K562 (cell line): ENCODE results near the gene IKZF4. TPM values are rescaled to one million over a fixed set of nuclear protein-coding genes. Genes with fewer than 3 reads are reported as not detected.

ENCODE experiments used
- ATAC-seq: fragments of 200-7000 bp; cut with Tn5 transposase; 3 replicates; pipeline ENCODE4 v1.9.1; 2020; ENCODE audit warnings: moderate library complexity
- BruUV-seq: library from RNA; stranded (reverse); fragments of 400-500 nt; replicated peaks from 2 replicates; lab custom pipeline; 2021; lab: Mats Ljungman, UMichigan
- CTCF ChIA-PET: fragments of 300-600 bp; formaldehyde crosslinking; extraction: SDS; loops from one replicate; lab custom pipeline; 2021; ENCODE audit warnings: low intra/inter-chr PET ratio; lab: Yijun Ruan, JAX
- POLR2A ChIA-PET: fragments of 300-600, 350-650 bp; sonication (Branson Sonifier 250); formaldehyde crosslinking; extraction: SDS; loops from one replicate; lab custom pipeline; 2021; ENCODE audit warnings: antibody characterized with exemption, inconsistent platforms; lab: Yijun Ruan, JAX
- DNase-seq, 4 experiments: peaks; one replicate each; pipeline versions ENCODE4 v3.0.0 to v3.0.0-alpha.2; 2011 to 2018; ENCODE audit warnings: low spot score in 3 of 4, mixed read lengths in 3 of 4; ENCODE audit errors: extremely low read depth in 1 of 4
- FAIRE-seq: peaks from 2 replicates; lab custom pipeline; 2011; peaks lifted over from hg19 to GRCh38; lab: Jason Lieb, UNC
- H2AFZ ChIP-seq: 2 replicates; pipeline ENCODE4 v1.6.0; 2011; ENCODE audit warnings: low read depth, low read length, control low read depth, inconsistent platforms
- H3K27ac ChIP-seq: fragments of 200-600 bp; 3 replicates; pipeline ENCODE4 v1.8.0; 2011; ENCODE audit warnings: low read depth, mild to moderate bottlenecking, control low read depth, inconsistent platforms, low read length, moderate library complexity, mixed read lengths; ENCODE audit errors: extremely low read depth
- H3K27me3 ChIP-seq, 2 experiments: fragments of 300-600 bp in 1 of 2; 2 replicates in 1 of 2; 3 replicates in 1 of 2; pipeline versions ENCODE4 v1.6.0 to v1.8.0; 2011; ENCODE audit warnings: inconsistent platforms in 2 of 2, low read length in 2 of 2, mild to moderate bottlenecking in 1 of 2, mixed read lengths in 1 of 2, moderate library complexity in 1 of 2; ENCODE audit not compliant: control insufficient read depth in 2 of 2, insufficient read depth in 2 of 2
- H3K36me3 ChIP-seq: fragments of 300-600 bp; 3 replicates; pipeline ENCODE4 v1.8.0; 2011; ENCODE audit warnings: mild to moderate bottlenecking, low read length, inconsistent platforms; ENCODE audit not compliant: control insufficient read depth, insufficient read depth
- H3K4me1 ChIP-seq, 2 experiments: fragments of 200-600 bp in 1 of 2; replicated peaks in 1 of 2; 2 replicates in 1 of 2; 3 replicates in 1 of 2; pipeline versions ENCODE4 v1.5.1 to v1.8.0; 2011; ENCODE audit warnings: inconsistent platforms in 2 of 2, low read length in 2 of 2, mild to moderate bottlenecking in 1 of 2, mixed read lengths in 1 of 2, moderate library complexity in 1 of 2; ENCODE audit not compliant: control insufficient read depth in 2 of 2, insufficient read depth in 2 of 2
- H3K4me2 ChIP-seq: 2 replicates; pipeline ENCODE4 v1.6.1; 2011; ENCODE audit warnings: low read length, control low read depth, inconsistent platforms, mixed read lengths; ENCODE audit not compliant: insufficient read depth
- H3K4me3 ChIP-seq: fragments of 200-600 bp; sonication (generic), shearing (Covaris generic); 2 replicates; pipeline ENCODE4 v1.5.1; 2016; ENCODE audit warnings: control low read depth, inconsistent platforms
- H3K79me2 ChIP-seq: fragments of 200-600 bp; 3 replicates; pipeline ENCODE4 v1.8.0; 2011; ENCODE audit warnings: low read length, inconsistent platforms; ENCODE audit not compliant: control insufficient read depth, insufficient read depth
- H3K9ac ChIP-seq, 2 experiments: 2 replicates each; pipeline versions ENCODE4 v1.6.0 to v1.6.1; 2011; ENCODE audit warnings: low read depth in 2 of 2, low read length in 2 of 2, control low read depth in 1 of 2, inconsistent platforms in 1 of 2, mild to moderate bottlenecking in 1 of 2, mixed read lengths in 1 of 2; ENCODE audit not compliant: insufficient read depth in 1 of 2
- H3K9me1 ChIP-seq: one replicate; pipeline ENCODE4 v1.6.0; 2011; ENCODE audit warnings: inconsistent platforms, mild to moderate bottlenecking, low read length, moderate library complexity; ENCODE audit not compliant: control insufficient read depth, insufficient read depth
- H3K9me3 ChIP-seq: replicated peaks from 2 replicates; pipeline ENCODE4 v1.5.1; 2011; ENCODE audit warnings: low read depth, low read length, inconsistent platforms; ENCODE audit not compliant: control insufficient read depth, insufficient read depth
- H4K20me1 ChIP-seq: replicated peaks from 2 replicates; pipeline ENCODE4 v1.6.1; 2011; ENCODE audit warnings: low read length, inconsistent platforms, mixed read lengths; ENCODE audit not compliant: control insufficient read depth, insufficient read depth
- CBFB ChIP-seq: sonication (generic); formaldehyde crosslinking; IDR thresholded peaks from 2 replicates; pipeline ENCODE4 v1.4.0; 2020; ENCODE audit warnings: mild to moderate bottlenecking, missing genetic modification reagents
- GABPB1 ChIP-seq: sonication (generic); formaldehyde crosslinking; IDR thresholded peaks from 2 replicates; pipeline ENCODE4 v1.8.0; 2022; ENCODE audit warnings: mild to moderate bottlenecking, missing genetic modification reagents
- HDGF ChIP-seq: fragments of 450-650 bp; IDR thresholded peaks from 2 replicates; pipeline ENCODE4 v1.6.1; 2016
- MAFF ChIP-seq: IDR thresholded peaks from 2 replicates; pipeline ENCODE4 v1.6.1; 2012; ENCODE audit warnings: low read length, improper control_type of control experiment
- PHB ChIP-seq: fragments of 250-450 bp; sonication (Bioruptor Pico); IDR thresholded peaks from 2 replicates; pipeline ENCODE4 v1.5.0; 2021
- POLR2G ChIP-seq: fragments of 200-400 bp; formaldehyde crosslinking; IDR thresholded peaks from 2 replicates; pipeline ENCODE4 v1.6.1; 2017; ENCODE audit warnings: low read depth, mild to moderate bottlenecking, antibody characterized with exemption, low read length, moderate library complexity
- RBBP5 ChIP-seq: fragments of 200-600 bp; sonication (generic); IDR thresholded peaks from 2 replicates; pipeline ENCODE4 v1.6.1; 2012; ENCODE audit warnings: borderline replicate concordance, mild to moderate bottlenecking, low read length, control low read depth, inconsistent platforms; ENCODE audit not compliant: insufficient read depth, poor library complexity, severe bottlenecking
- ZFP91 ChIP-seq: sonication (generic); formaldehyde crosslinking; IDR thresholded peaks from 2 replicates; pipeline ENCODE4 v1.8.0; 2022; ENCODE audit warnings: mild to moderate bottlenecking, missing genetic modification reagents
- ZFPM2 ChIP-seq: fragments of 250-450 bp; sonication (Bioruptor Pico); IDR thresholded peaks from 2 replicates; pipeline ENCODE4 v1.5.1; 2022; ENCODE audit warnings: mild to moderate bottlenecking
- ZNF23 ChIP-seq: fragments of 250-450 bp; sonication (Bioruptor Pico); IDR thresholded peaks from 2 replicates; pipeline ENCODE4 v1.4.0; 2020; ENCODE audit warnings: mild to moderate bottlenecking
- WGBS: fragments of 100-300 bp; shearing (Covaris generic); methylation state at CpG from one replicate; pipeline ENCODE4 v1.1.6; 2016; ENCODE audit warnings: low coverage, mixed read lengths; ENCODE audit not compliant: insufficient coverage; ENCODE audit errors: missing lambda C conversion rate; 5-methylcytosine and 5-hydroxymethylcytosine counted together
- in situ Hi-C: fragments of 300-500 bp; cut with MboI; formaldehyde crosslinking; loops from 4 replicates; pipeline ENCODE4 v1.15.0; 2018; ENCODE audit warnings: inconsistent platforms, mixed read lengths
- intact Hi-C: fragments of 100-400 bp; cut with micrococcal nuclease; formaldehyde crosslinking; loops from 2 replicates; pipeline ENCODE4 v1.14.2; 2022
- polyA plus RNA-seq, 8 experiments: library from polyadenylated mRNA; depleted of rRNA in 4 of 8; stranded (reverse) in 5 of 8; unstranded in 3 of 8; fragments of >200 nt; fragmentation: Nextera tagmentation in 2 of 8; fragmentation: Illumina TruSeq in 1 of 8; extraction: Ambion mirVana in 2 of 8; extraction: Trizol in 1 of 8; gene quantifications; 2 replicates each; pipeline versions ENCODE4 v1.2.1 to v1.2.3, GENCODE V29; 2011 to 2014; ENCODE audit warnings: inconsistent platforms in 1 of 8, missing spikeins in 1 of 8
- total RNA-seq, 7 experiments: library from RNA; depleted of rRNA in 6 of 7; stranded (reverse); fragments of >200 nt in 6 of 7; fragmentation: Illumina TruSeq in 2 of 7; extraction: Trizol in 2 of 7; gene quantifications; 2 replicates each; pipeline versions ENCODE4 v1.2.1 to v1.2.3, GENCODE V29; 2011 to 2021; ENCODE audit warnings: low replicate concordance in 1 of 7
- TF ChIP-seq, protein P1 (sequence below): fragments of 450-650 bp; formaldehyde crosslinking; IDR thresholded peaks from 2 replicates; pipeline ENCODE4 v1.4.0; 2020; ENCODE audit warnings: mild to moderate bottlenecking, moderate library complexity

Gene IKZF4
- total and polyA plus RNA-seq, 9 of the 15 experiments (the other 6 are each of a cell fraction or from before 2014, with no cell fraction given) = 1.9 to 16.3 (median 3.6) TPM

GRCh38 chr12:55996715-55997534 is 23.9 kb upstream of the IKZF4 start, which contains the start of gene SUOX (continued):
- no peak for TF ChIP-seq ZFP91 (CRISPR knock-in tag)
- peak; percentile 32 for TF ChIP-seq RBBP5
- no peak for TF ChIP-seq MAFF
- no peak for TF ChIP-seq HDGF

- FAIRE-seq = no peak
- Histone ChIP-seq H2AFZ (peak overlapping the region; percentile 77), H3K9me3 (no peaks in the 10 kb centered on the region)
- POLR2A ChIA-PET = interaction anchor here (0.7 to 5.1 kb wide), 13 partner anchors 9 to 281 kb away, joined by 3 to 31 read pairs (median 4); partner anchors contain the start of genes BLOC1S1, IKZF4, MYL6 and ORMDL2
- WGBS = 0% methylated on average over 5 of the region's 5 CpGs
- TF ChIP-seq GABPB1 (CRISPR knock-in tag) (peak; percentile 4; the same call in 1 of the 2 replicates), ZNF23 (CRISPR knock-in tag) (no peak), ZFPM2 (CRISPR knock-in tag) (0 out of 2 replicates have a peak, but pooled peaks have one; percentile 33), POLR2G (no peak), CBFB (CRISPR knock-in tag) (0 out of 2 replicates have a peak, but pooled peaks have one; percentile 36), PHB (peak; percentile 86; the same call in 1 of the 2 replicates)
- TF ChIP-seq, protein P1, sequence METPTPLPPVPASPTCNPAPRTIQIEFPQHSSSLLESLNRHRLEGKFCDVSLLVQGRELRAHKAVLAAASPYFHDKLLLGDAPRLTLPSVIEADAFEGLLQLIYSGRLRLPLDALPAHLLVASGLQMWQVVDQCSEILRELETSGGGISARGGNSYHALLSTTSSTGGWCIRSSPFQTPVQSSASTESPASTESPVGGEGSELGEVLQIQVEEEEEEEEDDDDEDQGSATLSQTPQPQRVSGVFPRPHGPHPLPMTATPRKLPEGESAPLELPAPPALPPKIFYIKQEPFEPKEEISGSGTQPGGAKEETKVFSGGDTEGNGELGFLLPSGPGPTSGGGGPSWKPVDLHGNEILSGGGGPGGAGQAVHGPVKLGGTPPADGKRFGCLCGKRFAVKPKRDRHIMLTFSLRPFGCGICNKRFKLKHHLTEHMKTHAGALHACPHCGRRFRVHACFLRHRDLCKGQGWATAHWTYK (CRISPR knock-in tag) = peak; percentile 36; the same call in 1 of the 2 replicates
- TF ChIP-seq, all 486 proteins: peak for 5
- ATAC-seq = peak; percentile 14
- Histone ChIP-seq H3K27me3 (no peaks in the 10 kb centered on the region), H3K79me2 (peaks cover 19% of the 10 kb centered on the region), H3K9me1 (no peaks in the 10 kb centered on the region), H3K4me1 (peaks cover 4 to 20% of the 10 kb centered on the region in 2 experiments; a peak in 4 of 5 replicates), H3K4me2 (peak overlapping the region; percentile 100), H4K20me1 (no peaks in the 10 kb centered on the region), H3K36me3 (peaks cover 33% of the 10 kb centered on the region), H3K4me3 (peak overlapping the region; percentile 60), H3K9ac (peak overlapping the region; percentile 83 to 94), H3K27ac (peak overlapping the region; percentile 77)
- CTCF ChIA-PET = interaction anchor here (2.3 to 3.7 kb wide), 2 partner anchors 32 to 44 kb away, joined by 20 to 35 read pairs; partner anchors contain the start of gene RPS26
- DNase-seq = no peak
- in situ Hi-C loops = loop anchor here (5.0 kb wide), 1 partner anchor 35 kb away; no protein-coding TSS in a partner anchor
- intact Hi-C loops = loop anchor here (1.0 kb wide), 2 partner anchors 24 to 44 kb away; partner anchors contain the start of genes IKZF4 and RPS26
- no TSS peak for BruUV-seq
These were observed 23.3 kb upstream of the IKZF4 start for GRCh38 chr12:55997535-55997859.
